Measurements from ENCODE around the gene ASB3.

The ASB3 gene

DNA sequence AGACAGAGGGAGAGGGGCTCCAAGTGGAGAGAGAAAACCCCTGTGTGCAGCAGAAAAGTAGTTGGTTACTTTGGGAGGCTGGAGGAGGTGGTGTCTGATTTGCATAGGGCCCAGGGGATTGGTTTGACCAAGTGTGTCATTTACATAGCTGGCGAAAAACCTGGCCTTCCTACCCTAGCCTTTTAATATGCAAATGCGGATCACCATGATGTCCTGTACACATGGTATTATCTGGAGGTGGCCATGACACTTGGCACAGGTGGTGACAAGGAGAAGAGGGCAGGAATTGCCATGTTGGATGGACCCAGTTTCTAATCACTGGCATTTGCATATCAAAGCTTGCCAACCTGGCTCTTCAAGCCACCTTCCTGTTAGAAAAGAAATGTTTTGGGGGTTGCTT lies 140.0 kb downstream of the ASB3 start:
- Histone ChIP-seq H3K9me2 (ENCODE audit: low read depth, low read length) (no peaks in the 10 kb centered on the region; the same call in 1 of the 2 replicates), H3F3A (ENCODE audit: insufficient read depth, low read length) (no peaks in the 10 kb centered on the region), H2AFZ (ENCODE audit: low read length) (no peak overlapping the region), H3K4me2 (ENCODE audit: low read length) (no peak overlapping the region), H3K36me3 (ENCODE audit: insufficient read depth, low read length) (no peaks in the 10 kb centered on the region), H3K79me2 (ENCODE audit: insufficient read depth, low read length) (no peaks in the 10 kb centered on the region), H3K27ac (ENCODE audit: low read depth, low read length, poor library complexity, severe bottlenecking) (no peak overlapping the region), H3K4me1 (ENCODE audit: insufficient read depth, low read length, severe bottlenecking) (no peaks in the 10 kb centered on the region), H3K9me3 (ENCODE audit: low read length) (no peaks in the 10 kb centered on the region), H3K9ac (ENCODE audit: low read length) (no peak overlapping the region), H3K4me3 (ENCODE audit: low read depth, low read length, poor library complexity, severe bottlenecking) (no peak overlapping the region), H4K20me1 (ENCODE audit: insufficient read depth, low read length) (no peaks in the 10 kb centered on the region), H3K27me3 (ENCODE audit: insufficient read depth, low read length) (no peaks in the 10 kb centered on the region)
- no peak for TF ChIP-seq EZH2 (IDR thresholded peaks at IDR 0.05; ENCODE audit: borderline replicate concordance, low read length)
- TF ChIP-seq, protein P1, sequence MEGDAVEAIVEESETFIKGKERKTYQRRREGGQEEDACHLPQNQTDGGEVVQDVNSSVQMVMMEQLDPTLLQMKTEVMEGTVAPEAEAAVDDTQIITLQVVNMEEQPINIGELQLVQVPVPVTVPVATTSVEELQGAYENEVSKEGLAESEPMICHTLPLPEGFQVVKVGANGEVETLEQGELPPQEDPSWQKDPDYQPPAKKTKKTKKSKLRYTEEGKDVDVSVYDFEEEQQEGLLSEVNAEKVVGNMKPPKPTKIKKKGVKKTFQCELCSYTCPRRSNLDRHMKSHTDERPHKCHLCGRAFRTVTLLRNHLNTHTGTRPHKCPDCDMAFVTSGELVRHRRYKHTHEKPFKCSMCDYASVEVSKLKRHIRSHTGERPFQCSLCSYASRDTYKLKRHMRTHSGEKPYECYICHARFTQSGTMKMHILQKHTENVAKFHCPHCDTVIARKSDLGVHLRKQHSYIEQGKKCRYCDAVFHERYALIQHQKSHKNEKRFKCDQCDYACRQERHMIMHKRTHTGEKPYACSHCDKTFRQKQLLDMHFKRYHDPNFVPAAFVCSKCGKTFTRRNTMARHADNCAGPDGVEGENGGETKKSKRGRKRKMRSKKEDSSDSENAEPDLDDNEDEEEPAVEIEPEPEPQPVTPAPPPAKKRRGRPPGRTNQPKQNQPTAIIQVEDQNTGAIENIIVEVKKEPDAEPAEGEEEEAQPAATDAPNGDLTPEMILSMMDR (IDR thresholded peaks at IDR 0.05; ENCODE audit: low read length), result no peak

DNA sequence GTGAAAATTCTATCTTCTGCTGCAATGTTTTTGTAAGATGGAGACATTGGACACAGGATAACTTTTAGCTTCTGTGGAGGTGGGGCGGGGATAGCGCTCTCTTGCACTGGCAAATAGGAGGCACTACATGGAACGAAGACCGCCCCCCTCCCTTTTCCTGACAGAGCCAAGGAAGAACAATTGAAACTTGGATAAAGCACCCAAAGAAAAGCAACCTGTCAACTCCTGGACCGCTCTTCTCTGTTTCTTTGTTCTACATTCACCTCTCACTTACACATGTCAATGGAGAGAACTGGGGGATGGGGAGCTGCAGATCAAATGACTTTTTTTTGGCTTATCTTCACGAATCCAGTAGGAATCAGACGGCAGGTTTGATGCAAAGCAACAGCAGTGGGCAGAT lies 145.5 kb downstream of the ASB3 start:
- TF ChIP-seq EZH2 (IDR thresholded peaks at IDR 0.05; ENCODE audit: borderline replicate concordance, low read length), result no peak
- TF ChIP-seq, protein P1 (IDR thresholded peaks at IDR 0.05; ENCODE audit: low read length), result no peak
- H3K9me3 ChIP-seq (ENCODE audit: low read length), result no peaks in the 10 kb centered on the region
- no peak overlapping the region for H3K9ac ChIP-seq (ENCODE audit: low read length)
- no peaks in the 10 kb centered on the region for H3F3A ChIP-seq (ENCODE audit: insufficient read depth, low read length)
- H3K4me3 ChIP-seq (ENCODE audit: low read depth, low read length, poor library complexity, severe bottlenecking), result no peak overlapping the region
- no peaks in the 10 kb centered on the region for H3K36me3 ChIP-seq (ENCODE audit: insufficient read depth, low read length)
- no peaks in the 10 kb centered on the region for H3K79me2 ChIP-seq (ENCODE audit: insufficient read depth, low read length)
- H3K27me3 ChIP-seq (ENCODE audit: insufficient read depth, low read length), result no peaks in the 10 kb centered on the region; the same call in 1 of the 2 replicates
- H2AFZ ChIP-seq (ENCODE audit: low read length), result no peak overlapping the region
- no peaks in the 10 kb centered on the region; the same call in 1 of the 2 replicates for H3K9me2 ChIP-seq (ENCODE audit: low read depth, low read length)
- H3K27ac ChIP-seq (ENCODE audit: low read depth, low read length, poor library complexity, severe bottlenecking), result no peak overlapping the region
- H3K4me1 ChIP-seq (ENCODE audit: insufficient read depth, low read length, severe bottlenecking), result no peaks in the 10 kb centered on the region
- H4K20me1 ChIP-seq (ENCODE audit: insufficient read depth, low read length), result no peaks in the 10 kb centered on the region
- no peak overlapping the region for H3K4me2 ChIP-seq (ENCODE audit: low read length)

DNA sequence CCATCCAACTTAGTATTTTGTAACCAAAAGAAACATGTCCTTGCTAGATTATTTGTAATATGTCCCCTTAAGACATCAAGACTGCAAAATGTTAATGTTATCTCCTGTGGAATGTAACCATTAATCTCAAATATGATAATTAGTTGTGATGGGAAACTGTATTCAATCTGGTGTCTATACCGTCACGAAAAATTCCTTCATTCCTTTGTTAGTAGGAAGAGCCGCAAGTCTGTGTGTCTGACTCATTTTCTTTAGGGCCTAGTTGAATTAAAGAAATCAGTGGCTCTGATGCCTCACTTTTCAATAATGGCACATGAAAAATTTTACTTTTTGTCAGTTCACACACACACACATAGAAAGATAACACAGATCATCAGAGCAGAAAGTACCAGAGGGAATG lies 146.3 kb downstream of the ASB3 start:
- Histone ChIP-seq H3K27me3 (ENCODE audit: insufficient read depth, low read length) (no peaks in the 10 kb centered on the region; the same call in 1 of the 2 replicates), H3K36me3 (ENCODE audit: insufficient read depth, low read length) (no peaks in the 10 kb centered on the region), H3F3A (ENCODE audit: insufficient read depth, low read length) (no peaks in the 10 kb centered on the region), H3K9me2 (ENCODE audit: low read depth, low read length) (no peaks in the 10 kb centered on the region; the same call in 1 of the 2 replicates), H4K20me1 (ENCODE audit: insufficient read depth, low read length) (no peaks in the 10 kb centered on the region), H3K4me1 (ENCODE audit: insufficient read depth, low read length, severe bottlenecking) (no peaks in the 10 kb centered on the region), H3K79me2 (ENCODE audit: insufficient read depth, low read length) (no peaks in the 10 kb centered on the region), H3K4me2 (ENCODE audit: low read length) (no peak overlapping the region), H3K4me3 (ENCODE audit: low read depth, low read length, poor library complexity, severe bottlenecking) (no peak overlapping the region), H2AFZ (ENCODE audit: low read length) (no peak overlapping the region), H3K9ac (ENCODE audit: low read length) (no peak overlapping the region), H3K9me3 (ENCODE audit: low read length) (no peaks in the 10 kb centered on the region), H3K27ac (ENCODE audit: low read depth, low read length, poor library complexity, severe bottlenecking) (no peak overlapping the region)
- TF ChIP-seq, protein P1 (IDR thresholded peaks at IDR 0.05; ENCODE audit: low read length), result no peak
- no peak for TF ChIP-seq EZH2 (IDR thresholded peaks at IDR 0.05; ENCODE audit: borderline replicate concordance, low read length)
